ENCODE results near the gene CYP2E1.
A peak's percentile ranks its signal among the peaks of the same experiment; 100 is the strongest.
"Not testable (repeated sequence)": the region's sequence is repeated elsewhere in the genome, so short reads cannot be mapped to it uniquely, and the experiment has no call there.

- TF ChIP-seq CTCF (conservative IDR thresholded peaks at IDR 0.05 in 1 of 2, IDR thresholded peaks at IDR 0.05 in 1 of 2; ENCODE audit: low read depth in 1 of 2, low read length in 2 of 2): peak; percentile 20 to 43
- not testable (repeated sequence) for TF ChIP-seq EZH2 (IDR thresholded peaks at IDR 0.05; ENCODE audit: low read length, missing control alignments)
Observed at GRCh38 chr10:133497363-133497762, 29.8 kb upstream of the CYP2E1 start.

Data from fibroblast of lung (primary cell).